NCI-H1105 treated with DMSO at 0.1 percent for 48 hours (cell line): ENCODE data around the gene ZNF112.

ENCODE experiments used
- DNase-seq: peaks from one replicate; lab custom pipeline; 2025; lab: John Stamatoyannopoulos, UW

ZNF112 gene

DNA sequence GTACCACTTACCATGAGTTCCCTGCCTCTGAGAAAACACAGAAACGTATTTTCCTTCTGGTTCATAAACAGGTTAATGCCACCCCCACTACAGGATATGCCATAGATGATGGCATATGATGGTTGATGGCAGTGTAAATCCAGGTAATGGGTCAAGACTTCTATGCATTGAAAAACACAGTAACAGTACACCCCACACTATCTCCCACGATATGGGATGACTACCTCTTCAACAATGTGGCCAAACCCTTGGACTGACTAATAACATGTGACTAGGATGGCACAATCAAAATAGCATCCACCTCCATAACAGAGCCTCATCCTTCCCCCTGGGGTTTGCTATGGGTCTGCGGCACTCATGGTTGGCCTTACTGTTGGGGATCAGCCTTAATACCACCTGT is 73.6 kb downstream of the ZNF112 start:
- DNase-seq: no peak

GRCh38 chr19:44280916-44281315 is 75.6 kb downstream of the ZNF112 start:
- DNase-seq: no peak

DNA sequence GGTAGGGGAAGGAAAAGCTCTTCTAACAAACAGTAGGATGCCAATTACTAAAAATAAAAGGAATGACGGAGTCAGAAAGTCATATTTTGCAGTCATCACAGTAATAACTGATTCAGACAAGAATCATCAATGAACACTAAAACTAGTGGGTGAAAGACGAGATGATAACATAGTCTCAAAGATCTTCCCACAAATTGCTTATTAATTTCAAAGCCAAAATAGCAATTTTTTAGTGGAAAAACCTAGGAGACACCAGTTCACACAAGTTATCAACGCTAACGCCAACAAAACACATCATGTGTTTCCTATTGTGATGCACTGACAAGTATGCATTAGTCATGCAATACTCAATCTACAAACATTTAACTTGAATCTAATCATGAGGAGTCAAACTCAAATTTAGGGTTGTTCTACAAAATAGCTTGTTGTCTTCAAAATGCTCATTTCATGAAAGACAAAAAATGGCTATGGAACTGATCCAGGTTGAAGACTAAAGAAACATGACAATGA is 78.2 kb downstream of the ZNF112 start:
- no peak for DNase-seq

GRCh38 chr19:44277331-44277730 is 79.1 kb downstream of the ZNF112 start:
- DNase-seq: no peak
